SK-N-SH (cell line): ENCODE results near the gene HAUS1.

ENCODE experiments used
- CHD2 ChIP-seq: fragments of 150-350 bp; IDR thresholded peaks from 2 replicates; pipeline ENCODE4 v1.6.1; 2018; ENCODE audit warnings: low read length; ENCODE audit not compliant: partially characterized antibody
- ELF1 ChIP-seq: IDR thresholded peaks from 2 replicates; pipeline ENCODE4 v1.4.0; 2012
- EP300 ChIP-seq, 2 experiments: IDR thresholded peaks; 2 replicates each; pipeline versions ENCODE4 v1.4.0 to v1.6.1; 2012; ENCODE audit warnings: borderline replicate concordance in 1 of 2, low read depth in 1 of 2, low read length in 1 of 2
- EZH2phosphoT487 ChIP-seq: fragments of 200-600 bp; sonication (generic); IDR thresholded peaks from 2 replicates; pipeline ENCODE4 v1.6.1; 2017; ENCODE audit warnings: low read depth, mixed run types, mild to moderate bottlenecking, antibody characterized with exemption, moderate library complexity, borderline replicate concordance
- FOSL2 ChIP-seq: IDR thresholded peaks from 2 replicates; pipeline ENCODE4 v1.4.0; 2012; ENCODE audit warnings: low read depth, mild to moderate bottlenecking, moderate library complexity, borderline replicate concordance
- MXI1 ChIP-seq: IDR thresholded peaks from 2 replicates; pipeline ENCODE4 v1.6.1; 2012; ENCODE audit warnings: mild to moderate bottlenecking, low read depth, low read length, improper control_type of control experiment
- POLR2AphosphoS5 ChIP-seq: IDR thresholded peaks from 2 replicates; pipeline ENCODE4 v1.6.1; 2012; ENCODE audit warnings: low read depth, low read length
- RXRA ChIP-seq: IDR thresholded peaks from 2 replicates; pipeline ENCODE4 v1.4.0; 2012; ENCODE audit warnings: low read depth, mild to moderate bottlenecking, borderline replicate concordance
- SMC3 ChIP-seq: IDR thresholded peaks from 2 replicates; pipeline ENCODE4 v1.6.1; 2012; ENCODE audit warnings: low read depth, low read length, improper control_type of control experiment
- TF ChIP-seq, protein P1 (sequence below): fragments of 200-600 bp; sonication (generic); IDR thresholded peaks from 2 replicates; pipeline ENCODE4 v1.6.1; 2017; ENCODE audit warnings: antibody characterized with exemption, mild to moderate bottlenecking, moderate library complexity
- TF ChIP-seq, protein P2 (sequence below): IDR thresholded peaks from 2 replicates; pipeline ENCODE4 v1.6.1; 2012; ENCODE audit warnings: mild to moderate bottlenecking, low read depth, low read length, moderate library complexity
- TF ChIP-seq, protein P3 (sequence below): IDR thresholded peaks from 2 replicates; pipeline ENCODE4 v1.4.0; 2012; ENCODE audit warnings: low read depth, borderline replicate concordance

DNA sequence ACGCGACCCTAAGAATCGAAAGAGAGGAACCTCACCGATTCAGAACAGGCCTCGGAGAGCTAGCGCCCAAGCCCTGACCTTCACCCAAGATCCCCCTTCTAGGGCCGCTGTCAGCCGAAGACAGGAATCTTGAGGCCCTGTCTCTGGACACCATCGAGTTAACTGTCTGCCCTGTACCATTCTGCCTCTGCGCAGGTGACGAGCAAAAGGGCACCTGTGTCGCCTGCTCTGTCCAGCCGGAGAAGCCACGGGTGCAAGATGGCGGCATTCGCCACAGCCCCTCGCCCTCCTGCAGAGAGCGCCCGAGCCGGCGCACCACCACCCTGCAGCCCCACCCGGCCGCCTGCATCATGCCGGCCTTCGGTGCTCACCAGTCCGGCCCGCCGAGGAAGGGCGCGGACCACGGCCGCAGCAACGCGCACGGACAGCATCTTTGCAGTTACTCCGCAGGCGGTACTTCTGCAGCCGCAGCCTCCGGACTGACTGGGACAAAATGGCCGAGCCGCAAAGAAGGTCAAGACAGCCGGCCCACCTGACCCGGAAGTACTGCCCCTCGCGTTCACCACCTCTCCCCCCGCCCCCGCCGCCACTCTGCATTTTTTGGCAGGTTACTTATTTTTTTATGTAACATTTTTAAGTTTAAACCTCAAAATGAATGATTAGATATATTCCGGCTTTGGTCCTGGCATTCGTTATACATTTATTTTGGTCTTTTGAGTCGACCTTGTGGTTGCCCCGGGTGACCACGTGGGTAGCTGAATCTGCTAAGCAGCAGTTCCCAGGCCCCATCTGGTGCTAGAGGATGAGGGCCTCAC is 6.2 kb upstream of the HAUS1 start, which contains the start of gene ATP5F1A:
- 0 out of 2 replicates have a peak, but pooled peaks have one; percentile 30 for TF ChIP-seq ELF1
- TF ChIP-seq, protein P1, sequence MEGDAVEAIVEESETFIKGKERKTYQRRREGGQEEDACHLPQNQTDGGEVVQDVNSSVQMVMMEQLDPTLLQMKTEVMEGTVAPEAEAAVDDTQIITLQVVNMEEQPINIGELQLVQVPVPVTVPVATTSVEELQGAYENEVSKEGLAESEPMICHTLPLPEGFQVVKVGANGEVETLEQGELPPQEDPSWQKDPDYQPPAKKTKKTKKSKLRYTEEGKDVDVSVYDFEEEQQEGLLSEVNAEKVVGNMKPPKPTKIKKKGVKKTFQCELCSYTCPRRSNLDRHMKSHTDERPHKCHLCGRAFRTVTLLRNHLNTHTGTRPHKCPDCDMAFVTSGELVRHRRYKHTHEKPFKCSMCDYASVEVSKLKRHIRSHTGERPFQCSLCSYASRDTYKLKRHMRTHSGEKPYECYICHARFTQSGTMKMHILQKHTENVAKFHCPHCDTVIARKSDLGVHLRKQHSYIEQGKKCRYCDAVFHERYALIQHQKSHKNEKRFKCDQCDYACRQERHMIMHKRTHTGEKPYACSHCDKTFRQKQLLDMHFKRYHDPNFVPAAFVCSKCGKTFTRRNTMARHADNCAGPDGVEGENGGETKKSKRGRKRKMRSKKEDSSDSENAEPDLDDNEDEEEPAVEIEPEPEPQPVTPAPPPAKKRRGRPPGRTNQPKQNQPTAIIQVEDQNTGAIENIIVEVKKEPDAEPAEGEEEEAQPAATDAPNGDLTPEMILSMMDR, result peak; percentile 28; the same call in 1 of the 2 replicates
- peak; percentile 96 for TF ChIP-seq POLR2AphosphoS5
- TF ChIP-seq CHD2, result peak; percentile 63
- no peak for TF ChIP-seq EP300 (IDR thresholded peaks at IDR 0.05; ENCODE audit: borderline replicate concordance in 1 of 2, low read depth in 1 of 2, low read length in 1 of 2)
- no peak for TF ChIP-seq RXRA
- no peak for TF ChIP-seq EZH2phosphoT487
- TF ChIP-seq MXI1, result peak; percentile 71; the same call in 1 of the 2 replicates
- TF ChIP-seq SMC3, result no peak
- TF ChIP-seq, protein P2, sequence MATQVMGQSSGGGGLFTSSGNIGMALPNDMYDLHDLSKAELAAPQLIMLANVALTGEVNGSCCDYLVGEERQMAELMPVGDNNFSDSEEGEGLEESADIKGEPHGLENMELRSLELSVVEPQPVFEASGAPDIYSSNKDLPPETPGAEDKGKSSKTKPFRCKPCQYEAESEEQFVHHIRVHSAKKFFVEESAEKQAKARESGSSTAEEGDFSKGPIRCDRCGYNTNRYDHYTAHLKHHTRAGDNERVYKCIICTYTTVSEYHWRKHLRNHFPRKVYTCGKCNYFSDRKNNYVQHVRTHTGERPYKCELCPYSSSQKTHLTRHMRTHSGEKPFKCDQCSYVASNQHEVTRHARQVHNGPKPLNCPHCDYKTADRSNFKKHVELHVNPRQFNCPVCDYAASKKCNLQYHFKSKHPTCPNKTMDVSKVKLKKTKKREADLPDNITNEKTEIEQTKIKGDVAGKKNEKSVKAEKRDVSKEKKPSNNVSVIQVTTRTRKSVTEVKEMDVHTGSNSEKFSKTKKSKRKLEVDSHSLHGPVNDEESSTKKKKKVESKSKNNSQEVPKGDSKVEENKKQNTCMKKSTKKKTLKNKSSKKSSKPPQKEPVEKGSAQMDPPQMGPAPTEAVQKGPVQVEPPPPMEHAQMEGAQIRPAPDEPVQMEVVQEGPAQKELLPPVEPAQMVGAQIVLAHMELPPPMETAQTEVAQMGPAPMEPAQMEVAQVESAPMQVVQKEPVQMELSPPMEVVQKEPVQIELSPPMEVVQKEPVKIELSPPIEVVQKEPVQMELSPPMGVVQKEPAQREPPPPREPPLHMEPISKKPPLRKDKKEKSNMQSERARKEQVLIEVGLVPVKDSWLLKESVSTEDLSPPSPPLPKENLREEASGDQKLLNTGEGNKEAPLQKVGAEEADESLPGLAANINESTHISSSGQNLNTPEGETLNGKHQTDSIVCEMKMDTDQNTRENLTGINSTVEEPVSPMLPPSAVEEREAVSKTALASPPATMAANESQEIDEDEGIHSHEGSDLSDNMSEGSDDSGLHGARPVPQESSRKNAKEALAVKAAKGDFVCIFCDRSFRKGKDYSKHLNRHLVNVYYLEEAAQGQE, result no peak
- TF ChIP-seq FOSL2, result no peak
- TF ChIP-seq, protein P3, sequence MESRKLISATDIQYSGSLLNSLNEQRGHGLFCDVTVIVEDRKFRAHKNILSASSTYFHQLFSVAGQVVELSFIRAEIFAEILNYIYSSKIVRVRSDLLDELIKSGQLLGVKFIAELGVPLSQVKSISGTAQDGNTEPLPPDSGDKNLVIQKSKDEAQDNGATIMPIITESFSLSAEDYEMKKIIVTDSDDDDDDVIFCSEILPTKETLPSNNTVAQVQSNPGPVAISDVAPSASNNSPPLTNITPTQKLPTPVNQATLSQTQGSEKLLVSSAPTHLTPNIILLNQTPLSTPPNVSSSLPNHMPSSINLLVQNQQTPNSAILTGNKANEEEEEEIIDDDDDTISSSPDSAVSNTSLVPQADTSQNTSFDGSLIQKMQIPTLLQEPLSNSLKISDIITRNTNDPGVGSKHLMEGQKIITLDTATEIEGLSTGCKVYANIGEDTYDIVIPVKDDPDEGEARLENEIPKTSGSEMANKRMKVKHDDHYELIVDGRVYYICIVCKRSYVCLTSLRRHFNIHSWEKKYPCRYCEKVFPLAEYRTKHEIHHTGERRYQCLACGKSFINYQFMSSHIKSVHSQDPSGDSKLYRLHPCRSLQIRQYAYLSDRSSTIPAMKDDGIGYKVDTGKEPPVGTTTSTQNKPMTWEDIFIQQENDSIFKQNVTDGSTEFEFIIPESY, result no peak
